ENCODE data around the gene SEPSECS.

DNA sequence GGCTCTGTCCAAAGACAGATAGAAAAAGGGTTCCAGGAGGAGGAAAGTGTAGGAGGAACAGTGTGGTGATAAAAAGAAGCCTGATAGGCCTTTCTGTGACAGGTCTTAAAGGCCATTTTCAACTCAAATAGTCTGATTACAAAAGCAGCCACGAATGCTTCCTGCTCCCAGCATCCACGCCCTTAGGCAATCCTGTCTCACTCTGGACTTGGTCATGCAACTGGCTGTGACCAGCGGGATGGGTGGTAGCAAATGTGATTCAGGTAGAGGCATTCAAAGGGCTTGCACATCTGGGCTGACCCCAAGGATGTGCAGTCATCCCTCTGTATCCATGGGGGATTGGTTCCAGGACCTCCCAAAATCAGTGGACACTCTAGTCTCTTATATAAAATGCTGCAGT, 14.4 kb upstream of the SEPSECS start:
- no peak for TF ChIP-seq POLR2A (IDR thresholded peaks at IDR 0.05)
- TF ChIP-seq, protein P1, sequence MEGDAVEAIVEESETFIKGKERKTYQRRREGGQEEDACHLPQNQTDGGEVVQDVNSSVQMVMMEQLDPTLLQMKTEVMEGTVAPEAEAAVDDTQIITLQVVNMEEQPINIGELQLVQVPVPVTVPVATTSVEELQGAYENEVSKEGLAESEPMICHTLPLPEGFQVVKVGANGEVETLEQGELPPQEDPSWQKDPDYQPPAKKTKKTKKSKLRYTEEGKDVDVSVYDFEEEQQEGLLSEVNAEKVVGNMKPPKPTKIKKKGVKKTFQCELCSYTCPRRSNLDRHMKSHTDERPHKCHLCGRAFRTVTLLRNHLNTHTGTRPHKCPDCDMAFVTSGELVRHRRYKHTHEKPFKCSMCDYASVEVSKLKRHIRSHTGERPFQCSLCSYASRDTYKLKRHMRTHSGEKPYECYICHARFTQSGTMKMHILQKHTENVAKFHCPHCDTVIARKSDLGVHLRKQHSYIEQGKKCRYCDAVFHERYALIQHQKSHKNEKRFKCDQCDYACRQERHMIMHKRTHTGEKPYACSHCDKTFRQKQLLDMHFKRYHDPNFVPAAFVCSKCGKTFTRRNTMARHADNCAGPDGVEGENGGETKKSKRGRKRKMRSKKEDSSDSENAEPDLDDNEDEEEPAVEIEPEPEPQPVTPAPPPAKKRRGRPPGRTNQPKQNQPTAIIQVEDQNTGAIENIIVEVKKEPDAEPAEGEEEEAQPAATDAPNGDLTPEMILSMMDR (IDR thresholded peaks at IDR 0.05): no peak
